Right lobe of liver (tissue), 6 donors: ENCODE data around the gene STN1. TPM values are rescaled to one million over a fixed set of nuclear protein-coding genes. Genes with fewer than 3 reads are reported as not detected.

ENCODE experiments used
- ATAC-seq, 4 donors: fragments of 200-7000 bp; cut with Tn5 transposase; one replicate each; pipeline ENCODE4 v1.9.1; 2020; ENCODE audit warnings: mild to moderate bottlenecking in 4 of 4, moderate library complexity in 4 of 4
- DNase-seq, 3 donors: peaks; one replicate each; pipeline ENCODE4 v3.0.0-alpha.2; 2020
- H3K27ac ChIP-seq, 3 donors: fragments of 200-600 bp; one replicate each; pipeline ENCODE4 v1.8.0; 2022
- H3K27me3 ChIP-seq, 2 donors: fragments of 200-600 bp; one replicate each; pipeline ENCODE4 v1.8.0; 2022
- H3K36me3 ChIP-seq, 4 donors: fragments of 200-600 bp; sonication (generic) in 1 of 4; one replicate each; pipeline versions ENCODE4 v1.5.1 to v1.8.0; 2017 to 2022; ENCODE audit warnings: control low read depth in 1 of 4
- H3K4me1 ChIP-seq, 4 donors: fragments of 200-600 bp; sonication (generic) in 1 of 4; one replicate each; pipeline versions ENCODE4 v1.5.1 to v1.8.0; 2017 to 2022; ENCODE audit warnings: control low read depth in 1 of 4
- H3K4me3 ChIP-seq, 3 donors: fragments of 200-600 bp; one replicate each; pipeline ENCODE4 v1.8.0; 2022
- H3K9me3 ChIP-seq, 4 donors: fragments of 200-600 bp; sonication (generic) in 1 of 4; one replicate each; pipeline versions ENCODE4 v1.5.1 to v1.8.0; 2017 to 2022; ENCODE audit warnings: control low read depth in 1 of 4
- POLR2A ChIP-seq: fragments of 450-650 bp; IDR thresholded peaks from one replicate; pipeline ENCODE4 v1.6.1; 2017; ENCODE audit warnings: antibody characterized with exemption, mild to moderate bottlenecking
- WGBS: methylation state at CpG from one replicate; pipeline ENCODE4 v1.1.6; 2018; ENCODE audit warnings: low coverage, low lambda C conversion rate; ENCODE audit not compliant: insufficient coverage; ENCODE audit errors: missing lambda C conversion rate; 5-methylcytosine and 5-hydroxymethylcytosine counted together
- intact Hi-C, 2 donors: fragments of 100-400 bp; cut with DNase I; formaldehyde crosslinking; loops; one replicate each; pipeline versions ENCODE4 v1.11.2 to v1.14.1; 2022
- long read RNA-seq: library from polyadenylated mRNA; unstranded; transcript quantifications from one replicate; pipeline ENCODE4 v2.0.0, GENCODE V29; 2019
- total RNA-seq, 6 experiments: library from RNA; depleted of rRNA in 2 of 6; stranded (reverse); fragments of >200 nt in 2 of 6; fragmentation: NEBNext Ultra II Directional in 3 of 6; extraction: Animal tissue kit (Norgen Biotek cat#: 25700) in 3 of 6; gene quantifications; one replicate each; pipeline versions ENCODE4 v1.1.0 to v1.2.4, GENCODE V29; 2016 to 2023
- TF ChIP-seq, protein P1 (sequence below), 4 donors: fragments of 200-600 bp in 3 of 4; fragments of 450-650 bp in 1 of 4; IDR thresholded peaks; one replicate each; pipeline versions ENCODE4 v1.5.1 to v1.8.0; 2016 to 2022; ENCODE audit warnings: antibody characterized with exemption in 4 of 4, mild to moderate bottlenecking in 2 of 4
- donor health status: DM: no; HTN: yes; CAD: no.
- donor health status: DM: no; HTN: no; CAD: no.
- donor health status: DM: no; HTN: no; CAD: no.
- donor health status: DM: no; HTN: yes; CAD: no.
- donor health status: DM: no; HTN: yes; CAD: no.

Gene STN1
- 10 to 100 TPM in 2 of 6 experiments, 1 to 10 TPM in 4; 6.1 to 13.3 (median 6.6) TPM for total RNA-seq
- long read RNA-seq, partial matches to known transcripts, result 0 of 2 reads
- long read RNA-seq, other reads (novel, unspliced or antisense), result 0 of 2 reads

DNA sequence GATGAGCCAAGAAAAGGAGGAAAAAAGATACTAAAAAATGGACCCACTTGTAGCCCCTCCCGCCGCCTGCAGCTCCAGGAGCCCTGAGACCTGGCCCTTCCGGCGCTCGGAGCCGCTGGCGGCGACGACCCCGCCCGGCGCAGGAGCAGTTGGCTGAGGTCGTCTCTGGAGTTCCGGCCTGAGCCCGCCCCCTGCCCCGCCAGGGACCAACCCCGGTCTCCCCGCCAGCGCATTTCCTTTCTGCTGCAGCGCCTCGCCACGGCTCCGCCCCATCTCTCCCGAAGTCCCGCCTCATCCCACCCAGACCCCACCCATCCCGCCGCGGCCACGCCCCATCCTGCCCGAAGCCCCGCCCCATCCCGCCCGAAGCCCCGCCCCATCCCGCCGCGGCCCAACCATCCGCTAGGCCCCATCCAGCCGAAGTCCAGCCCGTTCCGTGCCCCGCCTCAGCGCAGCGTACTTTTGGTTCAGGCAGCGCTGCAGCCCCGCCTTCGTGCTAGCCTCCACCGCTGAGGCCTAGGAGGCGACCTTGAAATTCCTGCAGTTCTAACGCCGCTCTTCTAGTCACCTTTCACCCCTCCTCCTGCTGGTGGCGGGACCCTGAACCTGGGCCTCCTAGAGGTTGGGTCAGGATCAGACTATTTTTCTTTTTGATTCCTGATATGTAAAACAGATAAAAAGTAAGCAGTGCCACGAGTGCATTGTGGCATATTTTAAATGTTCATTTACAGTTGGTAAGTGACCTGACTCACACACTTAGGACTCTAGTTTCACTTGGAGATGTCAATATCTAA lies at the start of gene STN1:
STN1 (minus strand) TSS at position 132 of the 794 bp plus-strand sequence. CDS start 590 bp downstream, outside the sequence.
- no peaks in the 10 kb centered on the region for H3K9me3 ChIP-seq
- DNase-seq (peak; percentile 99), ATAC-seq (peak; percentile 96 to 99 (median 96))
- no peaks in the 10 kb centered on the region for H3K27me3 ChIP-seq
- H3K4me1 ChIP-seq, result peaks cover 0 to 26% (median 8%) of the 10 kb centered on the region in 4 donors
- H3K36me3 ChIP-seq, result no peaks in the 10 kb centered on the region
- TF ChIP-seq, protein P1, sequence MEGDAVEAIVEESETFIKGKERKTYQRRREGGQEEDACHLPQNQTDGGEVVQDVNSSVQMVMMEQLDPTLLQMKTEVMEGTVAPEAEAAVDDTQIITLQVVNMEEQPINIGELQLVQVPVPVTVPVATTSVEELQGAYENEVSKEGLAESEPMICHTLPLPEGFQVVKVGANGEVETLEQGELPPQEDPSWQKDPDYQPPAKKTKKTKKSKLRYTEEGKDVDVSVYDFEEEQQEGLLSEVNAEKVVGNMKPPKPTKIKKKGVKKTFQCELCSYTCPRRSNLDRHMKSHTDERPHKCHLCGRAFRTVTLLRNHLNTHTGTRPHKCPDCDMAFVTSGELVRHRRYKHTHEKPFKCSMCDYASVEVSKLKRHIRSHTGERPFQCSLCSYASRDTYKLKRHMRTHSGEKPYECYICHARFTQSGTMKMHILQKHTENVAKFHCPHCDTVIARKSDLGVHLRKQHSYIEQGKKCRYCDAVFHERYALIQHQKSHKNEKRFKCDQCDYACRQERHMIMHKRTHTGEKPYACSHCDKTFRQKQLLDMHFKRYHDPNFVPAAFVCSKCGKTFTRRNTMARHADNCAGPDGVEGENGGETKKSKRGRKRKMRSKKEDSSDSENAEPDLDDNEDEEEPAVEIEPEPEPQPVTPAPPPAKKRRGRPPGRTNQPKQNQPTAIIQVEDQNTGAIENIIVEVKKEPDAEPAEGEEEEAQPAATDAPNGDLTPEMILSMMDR (IDR thresholded peaks at IDR 0.05), result peak in 1 of 4 donors; percentile 16
- TF ChIP-seq POLR2A, result peak; percentile 97
- intact Hi-C loops, result no loop called here
- peak within 1 kb of the TSS; percentile 53 to 84 (median 62) for H3K4me3 ChIP-seq
- H3K27ac ChIP-seq, result peak within 1 kb of the TSS; percentile 67 to 82 (median 81)
- WGBS, result 0% methylated on average over 36 of the region's 53 CpGs

- ATAC-seq (peak; percentile 41 to 58 (median 53)), DNase-seq (no peak)
- Histone ChIP-seq H3K9me3 (no peaks in the 10 kb centered on the region), H3K4me1 (peaks cover 0 to 19% (median 0%) of the 10 kb centered on the region in 4 donors), H3K36me3 (no peaks in the 10 kb centered on the region), H3K4me3 (peak overlapping the region; percentile 81 to 84 (median 82)), H3K27ac (peak overlapping the region; percentile 91 to 94 (median 94)), H3K27me3 (no peaks in the 10 kb centered on the region)
- WGBS, result 0% methylated on average over 17 of the region's 55 CpGs
- intact Hi-C loops, result no loop called here
- TF ChIP-seq, protein P1 (IDR thresholded peaks at IDR 0.05), result no peak
- no peak for TF ChIP-seq POLR2A
Measured at GRCh38 chr10:103967448-103968071, 49.6 kb upstream of the STN1 start.

DNA sequence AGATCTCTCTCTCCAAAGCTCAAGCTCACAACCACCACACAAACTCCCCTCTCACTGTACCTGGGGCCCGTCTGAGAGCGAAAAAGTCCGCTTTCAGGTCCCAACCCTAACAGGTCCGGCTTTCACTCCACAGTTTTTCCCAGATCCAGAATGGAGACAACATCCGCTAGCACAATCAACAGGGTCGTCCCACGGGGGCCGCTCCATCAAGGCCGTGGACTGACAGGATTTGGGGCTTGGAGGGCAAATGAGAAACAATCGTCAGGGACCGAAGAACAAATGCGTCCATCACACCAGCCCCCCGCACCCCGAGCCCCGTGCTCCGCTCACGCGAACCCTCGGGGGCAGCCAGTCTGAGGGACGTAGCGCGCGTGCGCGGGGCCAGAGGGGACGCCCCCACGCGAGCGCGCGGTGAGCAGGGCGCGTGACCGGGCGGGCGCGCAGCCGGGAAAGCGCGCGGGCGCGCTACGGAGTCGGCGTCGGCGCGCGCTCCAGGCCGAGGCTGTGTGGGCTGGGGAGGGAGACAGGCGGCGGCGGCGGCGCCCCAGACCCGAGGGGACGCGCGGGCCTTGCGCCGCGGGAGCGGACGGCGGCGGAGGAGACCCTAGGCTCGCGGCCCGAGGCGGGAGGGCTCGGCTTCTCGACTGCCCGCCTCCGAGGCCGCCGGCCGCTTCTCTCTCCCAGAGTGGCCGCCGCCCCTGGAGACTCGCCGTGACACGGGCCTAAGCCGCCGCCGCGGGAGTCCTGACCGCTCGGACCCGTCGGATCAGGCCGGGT lies 48.9 kb upstream of the STN1 start, which contains the start of gene SLK:
SLK (plus strand) TSS at position 470 of the 777 bp plus-strand sequence. CDS start 606 bp downstream, outside the sequence.
- peak within 1 kb of the TSS; percentile 81 to 84 (median 82) for H3K4me3 ChIP-seq
- DNase-seq, result peak; percentile 87 to 91 (median 91)
- WGBS, result no CpG with 5 or more reads among the region's 92 CpGs
- no peaks in the 10 kb centered on the region for H3K9me3 ChIP-seq
- TF ChIP-seq, protein P1 (IDR thresholded peaks at IDR 0.05), result no peak
- peak; percentile 95 for TF ChIP-seq POLR2A
- ATAC-seq, result peak; percentile 94 to 99 (median 98)
- no peaks in the 10 kb centered on the region for H3K36me3 ChIP-seq
- peaks cover 0 to 19% (median 0%) of the 10 kb centered on the region in 4 donors for H3K4me1 ChIP-seq
- no peaks in the 10 kb centered on the region for H3K27me3 ChIP-seq
- intact Hi-C loops, result no loop called here
- H3K27ac ChIP-seq, result peak within 1 kb of the TSS; percentile 91 to 94 (median 94)

DNA sequence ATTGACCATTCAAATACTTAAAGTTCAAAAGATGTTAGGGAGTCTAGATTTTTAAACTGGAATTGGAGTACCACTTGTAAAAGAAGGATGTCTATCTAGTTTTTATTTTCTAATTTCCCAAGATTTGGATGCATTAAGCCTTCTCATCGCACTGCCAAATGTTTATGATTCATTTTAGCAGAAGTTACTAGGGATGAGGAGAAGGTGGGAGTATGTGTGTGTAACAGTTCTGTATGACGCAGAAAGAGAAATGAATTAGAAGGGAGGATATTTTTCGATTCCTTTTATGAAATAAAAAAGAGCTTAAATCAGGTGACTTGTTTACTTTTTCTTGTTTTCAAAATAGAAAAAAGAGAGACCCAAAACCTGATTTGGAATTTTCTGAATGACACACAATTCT lies 42.1 kb upstream of the STN1 start:
- H3K27ac ChIP-seq, result no peak overlapping the region
- no peak for ATAC-seq
- H3K36me3 ChIP-seq, result no peaks in the 10 kb centered on the region
- TF ChIP-seq, protein P1 (IDR thresholded peaks at IDR 0.05), result no peak
- TF ChIP-seq POLR2A, result no peak
- no peaks in the 10 kb centered on the region for H3K4me1 ChIP-seq
- H3K9me3 ChIP-seq, result no peaks in the 10 kb centered on the region
- no peak overlapping the region for H3K4me3 ChIP-seq
- H3K27me3 ChIP-seq, result no peaks in the 10 kb centered on the region
- 67% methylated on average over 3 of the region's 3 CpGs for WGBS
- DNase-seq, result no peak
- intact Hi-C loops, result no loop called here
